Measurements from ENCODE around the gene PROSER3.

GRCh38 chr19:35773020-35773806 lies 15.2 kb downstream of the PROSER3 start:
- TF ChIP-seq, protein P1, sequence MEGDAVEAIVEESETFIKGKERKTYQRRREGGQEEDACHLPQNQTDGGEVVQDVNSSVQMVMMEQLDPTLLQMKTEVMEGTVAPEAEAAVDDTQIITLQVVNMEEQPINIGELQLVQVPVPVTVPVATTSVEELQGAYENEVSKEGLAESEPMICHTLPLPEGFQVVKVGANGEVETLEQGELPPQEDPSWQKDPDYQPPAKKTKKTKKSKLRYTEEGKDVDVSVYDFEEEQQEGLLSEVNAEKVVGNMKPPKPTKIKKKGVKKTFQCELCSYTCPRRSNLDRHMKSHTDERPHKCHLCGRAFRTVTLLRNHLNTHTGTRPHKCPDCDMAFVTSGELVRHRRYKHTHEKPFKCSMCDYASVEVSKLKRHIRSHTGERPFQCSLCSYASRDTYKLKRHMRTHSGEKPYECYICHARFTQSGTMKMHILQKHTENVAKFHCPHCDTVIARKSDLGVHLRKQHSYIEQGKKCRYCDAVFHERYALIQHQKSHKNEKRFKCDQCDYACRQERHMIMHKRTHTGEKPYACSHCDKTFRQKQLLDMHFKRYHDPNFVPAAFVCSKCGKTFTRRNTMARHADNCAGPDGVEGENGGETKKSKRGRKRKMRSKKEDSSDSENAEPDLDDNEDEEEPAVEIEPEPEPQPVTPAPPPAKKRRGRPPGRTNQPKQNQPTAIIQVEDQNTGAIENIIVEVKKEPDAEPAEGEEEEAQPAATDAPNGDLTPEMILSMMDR (CRISPR knock-in tag; IDR thresholded peaks at IDR 0.05): no peak
- no peak for TF ChIP-seq JDP2 (CRISPR knock-in tag; IDR thresholded peaks at IDR 0.05; ENCODE audit: borderline replicate concordance)
- no peak for TF ChIP-seq KLF13 (CRISPR knock-in tag; IDR thresholded peaks at IDR 0.05)
- no peak for TF ChIP-seq PTBP1 (IDR thresholded peaks at IDR 0.05; ENCODE audit: low read depth, low read length, poor library complexity, severe bottlenecking)
- TF ChIP-seq, protein P2, sequence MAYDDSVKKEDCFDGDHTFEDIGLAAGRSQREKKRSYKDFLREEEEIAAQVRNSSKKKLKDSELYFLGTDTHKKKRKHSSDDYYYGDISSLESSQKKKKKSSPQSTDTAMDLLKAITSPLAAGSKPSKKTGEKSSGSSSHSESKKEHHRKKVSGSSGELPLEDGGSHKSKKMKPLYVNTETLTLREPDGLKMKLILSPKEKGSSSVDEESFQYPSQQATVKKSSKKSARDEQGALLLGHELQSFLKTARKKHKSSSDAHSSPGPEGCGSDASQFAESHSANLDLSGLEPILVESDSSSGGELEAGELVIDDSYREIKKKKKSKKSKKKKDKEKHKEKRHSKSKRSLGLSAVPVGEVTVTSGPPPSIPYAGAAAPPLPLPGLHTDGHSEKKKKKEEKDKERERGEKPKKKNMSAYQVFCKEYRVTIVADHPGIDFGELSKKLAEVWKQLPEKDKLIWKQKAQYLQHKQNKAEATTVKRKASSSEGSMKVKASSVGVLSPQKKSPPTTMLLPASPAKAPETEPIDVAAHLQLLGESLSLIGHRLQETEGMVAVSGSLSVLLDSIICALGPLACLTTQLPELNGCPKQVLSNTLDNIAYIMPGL (CRISPR knock-in tag; IDR thresholded peaks at IDR 0.05; ENCODE audit: borderline replicate concordance in 1 of 2, low read depth in 1 of 2): no peak
- TF ChIP-seq, protein P3, sequence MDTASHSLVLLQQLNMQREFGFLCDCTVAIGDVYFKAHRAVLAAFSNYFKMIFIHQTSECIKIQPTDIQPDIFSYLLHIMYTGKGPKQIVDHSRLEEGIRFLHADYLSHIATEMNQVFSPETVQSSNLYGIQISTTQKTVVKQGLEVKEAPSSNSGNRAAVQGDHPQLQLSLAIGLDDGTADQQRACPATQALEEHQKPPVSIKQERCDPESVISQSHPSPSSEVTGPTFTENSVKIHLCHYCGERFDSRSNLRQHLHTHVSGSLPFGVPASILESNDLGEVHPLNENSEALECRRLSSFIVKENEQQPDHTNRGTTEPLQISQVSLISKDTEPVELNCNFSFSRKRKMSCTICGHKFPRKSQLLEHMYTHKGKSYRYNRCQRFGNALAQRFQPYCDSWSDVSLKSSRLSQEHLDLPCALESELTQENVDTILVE (CRISPR knock-in tag; IDR thresholded peaks at IDR 0.05): no peak
- TF ChIP-seq ZFP62 (CRISPR knock-in tag; IDR thresholded peaks at IDR 0.05): no peak
- no peak for TF ChIP-seq ZNF235 (CRISPR knock-in tag; IDR thresholded peaks at IDR 0.05; ENCODE audit: borderline replicate concordance)
- no peak for TF ChIP-seq YY1 (IDR thresholded peaks at IDR 0.05; ENCODE audit: insufficient read depth, insufficient replicate concordance, low read depth, low read length)
- TF ChIP-seq FOXJ3 (CRISPR knock-in tag; IDR thresholded peaks at IDR 0.05; ENCODE audit: borderline replicate concordance): no peak

All from HepG2 (cell line).